ENCODE measurements around the gene CR2.

DNA sequence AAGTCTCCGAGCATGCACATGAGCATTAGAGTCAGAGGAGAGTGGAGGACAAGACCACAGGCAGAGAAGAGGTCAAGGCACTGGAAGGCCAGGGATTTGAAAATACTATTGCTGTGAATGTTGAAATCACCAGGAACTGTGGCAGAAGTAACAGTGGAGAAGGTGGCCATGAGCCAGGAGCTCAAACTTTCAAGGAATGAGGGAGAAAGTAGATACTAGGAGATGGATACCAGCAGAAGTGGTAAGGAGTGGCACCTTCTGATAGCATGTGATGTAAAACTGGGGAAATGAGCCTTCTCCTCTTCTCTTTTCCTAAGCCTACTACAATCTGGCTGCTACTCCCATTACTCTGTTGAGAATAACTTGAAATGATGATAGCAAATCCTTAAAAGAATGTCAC is 40.0 kb downstream of the CR2 start:
- TF ChIP-seq, protein P1, sequence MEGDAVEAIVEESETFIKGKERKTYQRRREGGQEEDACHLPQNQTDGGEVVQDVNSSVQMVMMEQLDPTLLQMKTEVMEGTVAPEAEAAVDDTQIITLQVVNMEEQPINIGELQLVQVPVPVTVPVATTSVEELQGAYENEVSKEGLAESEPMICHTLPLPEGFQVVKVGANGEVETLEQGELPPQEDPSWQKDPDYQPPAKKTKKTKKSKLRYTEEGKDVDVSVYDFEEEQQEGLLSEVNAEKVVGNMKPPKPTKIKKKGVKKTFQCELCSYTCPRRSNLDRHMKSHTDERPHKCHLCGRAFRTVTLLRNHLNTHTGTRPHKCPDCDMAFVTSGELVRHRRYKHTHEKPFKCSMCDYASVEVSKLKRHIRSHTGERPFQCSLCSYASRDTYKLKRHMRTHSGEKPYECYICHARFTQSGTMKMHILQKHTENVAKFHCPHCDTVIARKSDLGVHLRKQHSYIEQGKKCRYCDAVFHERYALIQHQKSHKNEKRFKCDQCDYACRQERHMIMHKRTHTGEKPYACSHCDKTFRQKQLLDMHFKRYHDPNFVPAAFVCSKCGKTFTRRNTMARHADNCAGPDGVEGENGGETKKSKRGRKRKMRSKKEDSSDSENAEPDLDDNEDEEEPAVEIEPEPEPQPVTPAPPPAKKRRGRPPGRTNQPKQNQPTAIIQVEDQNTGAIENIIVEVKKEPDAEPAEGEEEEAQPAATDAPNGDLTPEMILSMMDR (conservative IDR thresholded peaks at IDR 0.05; ENCODE audit: low read depth, low read length), result no peak
- TF ChIP-seq EZH2 (IDR thresholded peaks at IDR 0.05; ENCODE audit: low read length, unreplicated experiment), result no peak
